AG04450 (cell line): ENCODE measurements around the gene PPP1R3G. TPM values are rescaled to one million over a fixed set of nuclear protein-coding genes. Genes with fewer than 3 reads are reported as not detected.

Experiments
- CTCF ChIA-PET: fragments of 300-600, 350-600 bp; formaldehyde crosslinking; extraction: SDS; loops from one replicate; lab custom pipeline; 2022; ENCODE audit warnings: antibody characterized with exemption, inconsistent platforms; lab: Charles Lee
- POLR2A ChIA-PET: fragments of 350-600 bp; formaldehyde crosslinking; extraction: SDS; loops from one replicate; lab custom pipeline; 2021; ENCODE audit warnings: antibody characterized with exemption, inconsistent platforms; lab: Yijun Ruan, JAX
- DNase-seq: peaks from one replicate; pipeline ENCODE4 v3.0.0-alpha.2; 2011; ENCODE audit warnings: low read depth, low spot score
- H3K27ac ChIP-seq: one replicate; pipeline ENCODE4 v1.5.1; 2012; ENCODE audit warnings: low read depth, low read length, control low read depth
- H3K27me3 ChIP-seq: one replicate; pipeline ENCODE4 v1.6.0; 2012; ENCODE audit warnings: low read length; ENCODE audit not compliant: control insufficient read depth, insufficient read depth
- H3K4me3 ChIP-seq: 2 replicates; pipeline ENCODE4 v1.5.1; 2011; ENCODE audit warnings: mild to moderate bottlenecking, low read depth, low read length, control low read depth
- H3K9me3 ChIP-seq: 2 replicates; pipeline ENCODE4 v1.5.1; 2012; ENCODE audit warnings: low read length; ENCODE audit not compliant: control insufficient read depth, insufficient read depth
- polyA plus RNA-seq: library from polyadenylated mRNA; depleted of rRNA; stranded (reverse); fragments of >200 nt; gene quantifications from 2 replicates; pipeline ENCODE4 v1.2.3, GENCODE V29; 2011; rRNA removed
- TF ChIP-seq, protein P1 (sequence below): IDR thresholded peaks from 2 replicates; pipeline ENCODE4 v1.5.1; 2011; ENCODE audit warnings: low read depth, low read length, control low read depth, inconsistent platforms

The PPP1R3G gene
- polyA plus RNA-seq, 1 experiment = 0.11 TPM

DNA sequence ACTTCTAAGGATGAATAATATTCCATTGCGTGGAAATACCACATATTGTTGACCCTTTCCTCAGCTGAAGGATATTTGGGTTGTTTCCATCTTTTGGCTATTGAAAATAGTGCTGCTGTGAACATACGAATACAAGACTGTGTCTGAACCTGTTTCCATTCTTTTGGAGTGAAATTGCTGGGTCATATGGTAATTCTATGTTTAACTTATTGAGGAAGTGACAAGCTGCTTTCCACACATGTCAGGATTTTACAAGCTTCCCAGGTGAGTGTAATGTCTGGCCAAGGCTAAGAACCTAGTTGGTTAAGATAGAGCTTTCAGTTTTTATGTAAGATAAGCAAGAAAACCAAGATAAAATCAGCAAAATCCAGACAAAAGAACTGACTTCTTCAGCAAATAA is 48.8 kb downstream of the PPP1R3G start:
- Histone ChIP-seq H3K27me3 (no peaks in the 10 kb centered on the region), H3K4me3 (no peak overlapping the region), H3K9me3 (no peaks in the 10 kb centered on the region), H3K27ac (no peak overlapping the region)
- TF ChIP-seq, protein P1, sequence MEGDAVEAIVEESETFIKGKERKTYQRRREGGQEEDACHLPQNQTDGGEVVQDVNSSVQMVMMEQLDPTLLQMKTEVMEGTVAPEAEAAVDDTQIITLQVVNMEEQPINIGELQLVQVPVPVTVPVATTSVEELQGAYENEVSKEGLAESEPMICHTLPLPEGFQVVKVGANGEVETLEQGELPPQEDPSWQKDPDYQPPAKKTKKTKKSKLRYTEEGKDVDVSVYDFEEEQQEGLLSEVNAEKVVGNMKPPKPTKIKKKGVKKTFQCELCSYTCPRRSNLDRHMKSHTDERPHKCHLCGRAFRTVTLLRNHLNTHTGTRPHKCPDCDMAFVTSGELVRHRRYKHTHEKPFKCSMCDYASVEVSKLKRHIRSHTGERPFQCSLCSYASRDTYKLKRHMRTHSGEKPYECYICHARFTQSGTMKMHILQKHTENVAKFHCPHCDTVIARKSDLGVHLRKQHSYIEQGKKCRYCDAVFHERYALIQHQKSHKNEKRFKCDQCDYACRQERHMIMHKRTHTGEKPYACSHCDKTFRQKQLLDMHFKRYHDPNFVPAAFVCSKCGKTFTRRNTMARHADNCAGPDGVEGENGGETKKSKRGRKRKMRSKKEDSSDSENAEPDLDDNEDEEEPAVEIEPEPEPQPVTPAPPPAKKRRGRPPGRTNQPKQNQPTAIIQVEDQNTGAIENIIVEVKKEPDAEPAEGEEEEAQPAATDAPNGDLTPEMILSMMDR = no peak
- CTCF ChIA-PET = interaction anchor here (0.6 to 2.0 kb wide), 5 partner anchors 10 to 337 kb away, joined by 3 to 13 read pairs (median 3); no protein-coding TSS in a partner anchor
- POLR2A ChIA-PET = no interaction called here
- DNase-seq = no peak

DNA sequence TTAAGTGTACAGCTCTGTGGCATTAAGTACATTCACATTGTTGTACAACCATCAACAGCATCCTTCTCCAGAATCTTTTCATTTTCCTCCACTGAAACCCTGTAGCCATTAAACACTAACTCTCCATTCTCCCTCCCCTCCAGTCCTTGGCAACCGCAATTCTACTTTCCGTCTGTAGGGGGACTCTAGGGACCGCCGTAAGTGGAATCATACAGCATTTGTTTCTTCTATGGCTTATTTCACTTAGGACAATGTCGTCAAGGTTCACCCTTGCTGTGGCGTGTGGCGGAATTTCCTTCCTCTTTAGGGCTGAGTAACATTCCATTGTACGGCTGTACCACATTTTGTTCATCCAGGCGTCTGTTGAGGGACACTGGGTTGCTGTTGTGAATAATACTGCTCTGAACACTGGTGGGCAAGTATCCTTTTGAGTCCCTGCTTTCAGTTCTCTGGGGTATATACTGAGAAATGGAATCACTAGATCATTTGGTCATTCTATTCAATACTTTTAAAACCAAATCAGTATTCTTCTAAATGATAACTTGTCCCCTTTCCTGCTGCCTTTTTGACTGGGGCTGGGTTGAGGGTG is 50.7 kb downstream of the PPP1R3G start:
- POLR2A ChIA-PET = no interaction called here
- Histone ChIP-seq H3K4me3 (no peak overlapping the region), H3K27ac (no peak overlapping the region), H3K27me3 (no peaks in the 10 kb centered on the region), H3K9me3 (no peaks in the 10 kb centered on the region)
- CTCF ChIA-PET = no interaction called here
- TF ChIP-seq, protein P1 = peak; percentile 53
- no peak for DNase-seq

DNA sequence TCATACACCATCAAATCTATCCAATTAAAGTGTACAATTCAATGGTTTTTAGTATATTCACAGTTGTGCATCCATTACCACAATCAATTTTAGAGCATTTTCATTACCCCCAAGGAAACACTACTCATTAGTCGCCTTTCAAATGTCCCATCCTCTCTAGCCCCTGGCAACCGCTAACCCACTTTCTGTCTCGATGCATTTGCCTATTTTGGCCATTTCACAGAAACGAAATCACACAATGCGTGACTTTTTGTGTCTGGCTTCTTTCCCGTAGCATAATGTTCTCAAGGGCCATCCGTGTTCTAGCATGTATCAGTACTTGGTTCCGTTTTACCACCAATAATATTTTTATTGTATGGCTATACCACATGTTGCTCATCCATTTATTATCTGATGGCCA is 51.7 kb downstream of the PPP1R3G start:
- Histone ChIP-seq H3K27me3 (no peaks in the 10 kb centered on the region), H3K4me3 (no peak overlapping the region), H3K27ac (no peak overlapping the region), H3K9me3 (no peaks in the 10 kb centered on the region)
- CTCF ChIA-PET = interaction anchor here (0.8 to 1.0 kb wide), 2 partner anchors 265 to 335 kb away, joined by 3 read pairs; no protein-coding TSS in a partner anchor
- DNase-seq = no peak
- POLR2A ChIA-PET = no interaction called here
- TF ChIP-seq, protein P1 = no peak

Other genes with a start within 250 kb of the PPP1R3G start
- gene RPP40, start 81.3 kb upstream of the PPP1R3G start, polyA plus RNA-seq = 7.6 and 8.2 TPM in 2 replicates
- gene LYRM4, start 175.6 kb downstream of the PPP1R3G start, polyA plus RNA-seq = 38.9 and 41.4 TPM in 2 replicates
- gene FARS2, start 176.2 kb downstream of the PPP1R3G start, polyA plus RNA-seq = 14.0 and 14.8 TPM in 2 replicates